IMR-90 (cell line): ENCODE data around the gene RPRM. TPM values are rescaled to one million over a fixed set of nuclear protein-coding genes. Genes with fewer than 3 reads are reported as not detected.
A peak's percentile ranks its signal among the peaks of the same experiment; 100 is the strongest.

Source experiments
- ATAC-seq: fragments of 200-7000 bp; cut with Tn5 transposase; 2 replicates; pipeline ENCODE4 v1.9.1; 2020; ENCODE audit warnings: low read depth, mild to moderate bottlenecking, moderate library complexity
- BruUV-seq: library from RNA; stranded (reverse); fragments of 400-500 nt; replicated peaks from 2 replicates; lab custom pipeline; 2021; lab: Mats Ljungman, UMichigan
- CTCF ChIA-PET: fragments of 300-600 bp; formaldehyde crosslinking; extraction: SDS; loops from one replicate; lab custom pipeline; 2021; ENCODE audit warnings: antibody characterized with exemption; lab: Yijun Ruan, JAX
- POLR2A ChIA-PET: fragments of 300-600 bp; sonication (Branson Sonifier 250); formaldehyde crosslinking; loops from one replicate; lab custom pipeline; 2022; ENCODE audit warnings: antibody characterized with exemption; ENCODE audit not compliant: unreplicated experiment; lab: Charles Lee
- DNase-seq: peaks from one replicate; pipeline ENCODE4 v3.0.0; 2013
- H2AFZ ChIP-seq: replicated peaks from 2 replicates; pipeline ENCODE3; 2013; ENCODE audit warnings: low read length, mild to moderate bottlenecking; ENCODE audit not compliant: poor library complexity
- H2AK5ac ChIP-seq: 2 replicates; pipeline ENCODE4 v1.6.1; 2013; ENCODE audit warnings: low read depth, low read length, inconsistent platforms
- H2AK9ac ChIP-seq: replicated peaks from 2 replicates; pipeline ENCODE3; 2013; ENCODE audit warnings: mild to moderate bottlenecking, low read depth, low read length, moderate library complexity; ENCODE audit not compliant: poor library complexity
- H2BK120ac ChIP-seq: 2 replicates; pipeline ENCODE4 v1.6.1; 2013; ENCODE audit warnings: low read depth, low read length, inconsistent platforms
- H2BK15ac ChIP-seq: 3 replicates; pipeline ENCODE4 v1.6.1; 2013; ENCODE audit warnings: low read depth, low read length, inconsistent platforms
- H2BK20ac ChIP-seq: 2 replicates; pipeline ENCODE4 v1.6.1; 2013; ENCODE audit warnings: low read depth, mild to moderate bottlenecking, inconsistent platforms, low read length, moderate library complexity
- H2BK5ac ChIP-seq: 2 replicates; pipeline ENCODE4 v1.6.1; 2013; ENCODE audit warnings: mild to moderate bottlenecking, low read depth, low read length, inconsistent platforms; ENCODE audit not compliant: poor library complexity, severe bottlenecking
- H3K14ac ChIP-seq: replicated peaks from 2 replicates; pipeline ENCODE4 v1.6.1; 2013; ENCODE audit warnings: low read depth, low read length, inconsistent platforms
- H3K18ac ChIP-seq: 2 replicates; pipeline ENCODE4 v1.6.1; 2013; ENCODE audit warnings: low read depth, low read length, control low read depth
- H3K23ac ChIP-seq: 2 replicates; pipeline ENCODE4 v1.6.1; 2013; ENCODE audit warnings: low read depth, low read length, inconsistent platforms
- H3K27ac ChIP-seq: 2 replicates; pipeline ENCODE4 v1.5.1; 2013; ENCODE audit warnings: mild to moderate bottlenecking, control low read depth, low read length; ENCODE audit not compliant: insufficient read depth
- H3K27me3 ChIP-seq: 2 replicates; pipeline ENCODE4 v1.6.1; 2013; ENCODE audit warnings: low read length; ENCODE audit not compliant: control insufficient read depth, insufficient read depth
- H3K36me3 ChIP-seq: 2 replicates; pipeline ENCODE4 v1.6.1; 2013; ENCODE audit warnings: low read length, mixed read lengths; ENCODE audit not compliant: control insufficient read depth, insufficient read depth
- H3K4ac ChIP-seq: 2 replicates; pipeline ENCODE4 v1.6.1; 2013; ENCODE audit warnings: low read depth, low read length, inconsistent platforms
- H3K4me1 ChIP-seq: 2 replicates; pipeline ENCODE4 v1.6.1; 2013; ENCODE audit warnings: low read length, mixed read lengths; ENCODE audit not compliant: control insufficient read depth, insufficient read depth
- H3K4me2 ChIP-seq: 2 replicates; pipeline ENCODE4 v1.6.1; 2013; ENCODE audit warnings: low read depth, mild to moderate bottlenecking, control low read depth, low read length, moderate library complexity
- H3K4me3 ChIP-seq: 2 replicates; pipeline ENCODE4 v1.5.1; 2013; ENCODE audit warnings: low read depth, mild to moderate bottlenecking, control low read depth, low read length, moderate library complexity; ENCODE audit not compliant: insufficient read depth
- H3K56ac ChIP-seq: 2 replicates; pipeline ENCODE4 v1.6.1; 2013; ENCODE audit warnings: low read length, inconsistent platforms; ENCODE audit not compliant: insufficient read depth; ENCODE audit errors: extremely low read depth
- H3K79me1 ChIP-seq, 2 experiments: 2 replicates each; pipeline ENCODE4 v1.6.1; 2013; ENCODE audit warnings: low read length in 2 of 2, inconsistent platforms in 1 of 2, low read depth in 1 of 2
- H3K9ac ChIP-seq: 2 replicates; pipeline ENCODE4 v1.6.1; 2013; ENCODE audit warnings: low read depth, low read length, control low read depth
- H3K9me1 ChIP-seq: 2 replicates; pipeline ENCODE4 v1.6.1; 2013; ENCODE audit warnings: low read length, inconsistent platforms; ENCODE audit not compliant: insufficient read depth
- H3K9me3 ChIP-seq: 2 replicates; pipeline ENCODE4 v1.6.1; 2013; ENCODE audit warnings: low read length; ENCODE audit not compliant: control insufficient read depth, insufficient read depth
- H4K20me1 ChIP-seq: 2 replicates; pipeline ENCODE4 v1.6.1; 2013; ENCODE audit warnings: low read length, inconsistent platforms; ENCODE audit not compliant: insufficient read depth
- H4K5ac ChIP-seq: 2 replicates; pipeline ENCODE4 v1.6.1; 2013; ENCODE audit warnings: mild to moderate bottlenecking, low read depth, low read length, control low read depth
- H4K8ac ChIP-seq, 2 experiments: 2 replicates each; pipeline ENCODE4 v1.6.1; 2013; ENCODE audit warnings: low read depth in 2 of 2, low read length in 2 of 2, control low read depth in 1 of 2, inconsistent platforms in 1 of 2
- H4K91ac ChIP-seq: 2 replicates; pipeline ENCODE4 v1.6.1; 2013; ENCODE audit warnings: low read depth, low read length, inconsistent platforms; ENCODE audit not compliant: insufficient read depth
- MXI1 ChIP-seq: IDR thresholded peaks from 2 replicates; pipeline ENCODE4 v1.6.1; 2012; ENCODE audit warnings: low read depth, mild to moderate bottlenecking, low read length, moderate library complexity, borderline replicate concordance
- RAD21 ChIP-seq: IDR thresholded peaks from 2 replicates; pipeline ENCODE4 v1.6.1; 2012; ENCODE audit warnings: low read length, improper control_type of control experiment
- SMC3 ChIP-seq: fragments of 150-350 bp; IDR thresholded peaks from 2 replicates; pipeline ENCODE4 v1.6.1; 2016; ENCODE audit warnings: low read depth, mild to moderate bottlenecking, antibody characterized with exemption, low read length, moderate library complexity
- WGBS, 2 experiments: methylation state at CpG; one replicate each; pipeline versions ENCODE4 v1.1.5 to v1.1.7; 2013; ENCODE audit warnings: missing lambda C conversion rate in 2 of 2; ENCODE audit not compliant: insufficient read length in 1 of 2; ENCODE audit errors: extremely low coverage in 2 of 2; 5-methylcytosine and 5-hydroxymethylcytosine counted together
- dilution Hi-C: fragments of 300-500 bp; cut with HindIII; formaldehyde crosslinking; loops from one replicate; pipeline ENCODE4 v1.14.3; 2018; ENCODE audit warnings: low sequenced_read_pairs; ENCODE audit not compliant: unreplicated experiment
- in situ Hi-C: fragments of 300-500 bp; cut with MboI; formaldehyde crosslinking; loops from 3 replicates; pipeline ENCODE4 v1.14.3; 2019; ENCODE audit warnings: low sequenced_read_pairs, inconsistent platforms, mixed read lengths
- intact Hi-C: fragments of 100-400 bp; cut with micrococcal nuclease; formaldehyde crosslinking; loops from 2 replicates; pipeline ENCODE4 v1.10.0; 2022
- polyA plus RNA-seq, 3 experiments: library from polyadenylated mRNA; depleted of rRNA; stranded (reverse); fragments of >200 nt; gene quantifications; 2 replicates each; pipeline ENCODE4 v1.2.3, GENCODE V29; 2012; ENCODE audit warnings: low replicate concordance in 1 of 3
- total RNA-seq: library from RNA; depleted of rRNA; stranded (reverse); fragments of >200 nt; gene quantifications from 2 replicates; pipeline ENCODE4 v1.2.3, GENCODE V29; 2012
- TF ChIP-seq, protein P1 (sequence below): conservative IDR thresholded peaks from 2 replicates; pipeline ENCODE4 v1.5.1; 2012; ENCODE audit warnings: mild to moderate bottlenecking, low read depth, low read length, improper control_type of control experiment

The RPRM gene
- total and polyA plus RNA-seq, 2 of the 4 experiments (the other 2 are of a cell fraction), result not detected

DNA sequence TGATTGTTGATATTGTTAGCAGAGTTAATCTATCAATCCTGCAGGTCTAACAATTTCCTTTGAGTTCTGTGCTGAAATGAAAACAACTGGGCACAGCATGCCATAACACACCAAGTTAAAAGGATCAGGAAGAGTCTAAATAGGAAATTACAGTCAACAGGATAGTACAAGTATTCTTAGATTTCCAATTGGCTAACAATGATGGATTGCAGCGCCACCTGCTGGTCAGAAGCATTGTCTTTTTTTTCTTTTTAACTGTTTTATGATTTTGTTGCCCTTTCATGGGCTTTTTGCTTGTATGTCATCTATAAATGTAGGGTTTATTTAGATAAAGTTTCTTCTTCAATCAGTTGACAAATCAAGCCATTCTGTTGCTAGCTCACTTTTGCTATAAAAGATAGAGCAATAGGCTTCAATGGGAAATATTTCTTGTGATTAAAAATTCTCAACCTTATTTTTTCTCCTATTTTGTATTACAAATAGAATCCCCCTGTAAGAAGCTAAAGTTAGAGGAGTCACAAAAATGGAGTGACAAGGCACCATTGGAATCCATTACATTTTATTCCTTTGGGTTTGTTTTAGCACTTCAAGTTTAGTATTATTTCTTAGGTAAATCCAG is 40.8 kb upstream of the RPRM start:
- H4K5ac ChIP-seq, result no peak overlapping the region
- no peak overlapping the region for H2AFZ ChIP-seq
- H4K8ac ChIP-seq, result no peak overlapping the region
- H3K27me3 ChIP-seq, result no peaks in the 10 kb centered on the region
- BruUV-seq, result no TSS peak
- no peak overlapping the region for H3K9ac ChIP-seq
- ATAC-seq (peak; percentile 37), DNase-seq (peak; percentile 39)
- no peaks in the 10 kb centered on the region for H3K9me1 ChIP-seq
- no peak overlapping the region for H4K91ac ChIP-seq
- H3K4me3 ChIP-seq, result no peak overlapping the region
- H3K9me3 ChIP-seq, result no peaks in the 10 kb centered on the region
- no peaks in the 10 kb centered on the region for H4K20me1 ChIP-seq
- no peak overlapping the region for H2BK15ac ChIP-seq
- no peak overlapping the region for H3K56ac ChIP-seq
- H2BK5ac ChIP-seq, result no peak overlapping the region
- TF ChIP-seq, protein P1, sequence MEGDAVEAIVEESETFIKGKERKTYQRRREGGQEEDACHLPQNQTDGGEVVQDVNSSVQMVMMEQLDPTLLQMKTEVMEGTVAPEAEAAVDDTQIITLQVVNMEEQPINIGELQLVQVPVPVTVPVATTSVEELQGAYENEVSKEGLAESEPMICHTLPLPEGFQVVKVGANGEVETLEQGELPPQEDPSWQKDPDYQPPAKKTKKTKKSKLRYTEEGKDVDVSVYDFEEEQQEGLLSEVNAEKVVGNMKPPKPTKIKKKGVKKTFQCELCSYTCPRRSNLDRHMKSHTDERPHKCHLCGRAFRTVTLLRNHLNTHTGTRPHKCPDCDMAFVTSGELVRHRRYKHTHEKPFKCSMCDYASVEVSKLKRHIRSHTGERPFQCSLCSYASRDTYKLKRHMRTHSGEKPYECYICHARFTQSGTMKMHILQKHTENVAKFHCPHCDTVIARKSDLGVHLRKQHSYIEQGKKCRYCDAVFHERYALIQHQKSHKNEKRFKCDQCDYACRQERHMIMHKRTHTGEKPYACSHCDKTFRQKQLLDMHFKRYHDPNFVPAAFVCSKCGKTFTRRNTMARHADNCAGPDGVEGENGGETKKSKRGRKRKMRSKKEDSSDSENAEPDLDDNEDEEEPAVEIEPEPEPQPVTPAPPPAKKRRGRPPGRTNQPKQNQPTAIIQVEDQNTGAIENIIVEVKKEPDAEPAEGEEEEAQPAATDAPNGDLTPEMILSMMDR, result peak; percentile 61
- TF ChIP-seq RAD21, result peak; percentile 52
- no peak for TF ChIP-seq MXI1
- peak; percentile 47; the same call in 1 of the 2 replicates for TF ChIP-seq SMC3
- H2BK120ac ChIP-seq, result no peak overlapping the region
- H3K4me2 ChIP-seq, result no peak overlapping the region
- no peak overlapping the region for H3K23ac ChIP-seq
- ChIA-PET CTCF (no interaction called here), POLR2A (no interaction called here)
- H3K18ac ChIP-seq, result no peak overlapping the region
- in situ Hi-C loops, result loop anchor here (25.0 kb wide), 1 partner anchor 782 kb away; no protein-coding TSS in a partner anchor
- no peak overlapping the region for H3K27ac ChIP-seq
- WGBS, 2 experiments, result no CpG with 5 or more reads among the region's 1 CpG
- H2AK5ac ChIP-seq, result no peak overlapping the region
- H3K36me3 ChIP-seq, result no peaks in the 10 kb centered on the region
- H3K4ac ChIP-seq, result no peak overlapping the region
- no peak overlapping the region for H3K14ac ChIP-seq
- H2BK20ac ChIP-seq, result no peak overlapping the region
- dilution Hi-C loops, result no loop called here
- no peaks in the 10 kb centered on the region for H3K4me1 ChIP-seq
- H2AK9ac ChIP-seq, result no peak overlapping the region
- intact Hi-C loops, result loop anchor here (1.0 to 10.0 kb wide), 2 partner anchors 779 to 1485 kb away; no protein-coding TSS in a partner anchor
- H3K79me1 ChIP-seq, result no peaks in the 10 kb centered on the region
